GM06990 (cell line): ENCODE measurements around the gene ACTA1.

Source experiments
- DNase-seq: peaks from one replicate; pipeline ENCODE4 v3.0.0-alpha.2; 2011; ENCODE audit not compliant: insufficient read length; ENCODE audit errors: extremely low read depth
- H3K27me3 ChIP-seq: replicated peaks from 2 replicates; pipeline ENCODE4 v1.6.0; 2011; ENCODE audit warnings: low read length; ENCODE audit not compliant: control insufficient read depth, insufficient read depth
- H3K36me3 ChIP-seq: 2 replicates; pipeline ENCODE4 v1.5.1; 2011; ENCODE audit warnings: low read length; ENCODE audit not compliant: control insufficient read depth, insufficient read depth
- H3K4me3 ChIP-seq: replicated peaks from 2 replicates; pipeline ENCODE4 v1.5.1; 2011; ENCODE audit warnings: low read depth, mild to moderate bottlenecking, control low read depth, low read length
- TF ChIP-seq, protein P1 (sequence below): IDR thresholded peaks from 2 replicates; pipeline ENCODE4 v1.5.1; 2011; ENCODE audit warnings: low read length, control low read depth, mild to moderate bottlenecking, inconsistent platforms; ENCODE audit not compliant: insufficient read depth, poor library complexity, severe bottlenecking

ACTA1 gene

DNA sequence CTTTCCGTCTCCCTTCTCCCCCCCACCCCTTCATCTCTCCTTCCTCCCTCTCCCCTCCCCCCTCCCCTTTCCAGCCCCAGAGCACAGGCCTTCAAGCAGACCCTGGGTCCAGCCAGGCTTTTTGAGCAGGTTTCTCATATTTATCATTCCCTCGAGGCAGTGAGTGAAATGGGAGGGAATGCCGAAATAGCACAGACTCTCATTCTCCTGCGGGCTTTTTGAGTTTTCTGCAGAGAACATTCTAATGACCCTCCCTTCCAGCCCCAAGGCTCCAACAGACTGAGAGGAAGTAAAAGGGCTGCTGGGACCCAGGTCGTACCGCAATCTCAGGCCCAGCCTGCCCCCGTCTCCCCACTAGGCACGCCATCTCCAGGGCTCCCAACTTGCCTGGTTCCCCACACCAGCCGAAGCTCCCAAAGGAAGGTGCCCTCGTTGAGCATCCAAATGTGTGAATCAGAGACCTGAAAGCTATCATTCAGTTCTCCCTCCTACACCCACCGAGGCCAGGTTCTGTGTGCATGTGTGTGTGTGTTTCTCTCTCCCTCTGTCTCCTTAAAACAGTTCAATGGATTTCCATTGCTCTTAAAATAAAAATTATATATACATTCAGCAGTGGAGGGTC, 22.3 kb downstream of the ACTA1 start:
- H3K27me3 ChIP-seq, result peaks cover 8% of the 10 kb centered on the region
- no peak for DNase-seq
- H3K4me3 ChIP-seq, result no peak overlapping the region
- H3K36me3 ChIP-seq, result no peaks in the 10 kb centered on the region
- TF ChIP-seq, protein P1, sequence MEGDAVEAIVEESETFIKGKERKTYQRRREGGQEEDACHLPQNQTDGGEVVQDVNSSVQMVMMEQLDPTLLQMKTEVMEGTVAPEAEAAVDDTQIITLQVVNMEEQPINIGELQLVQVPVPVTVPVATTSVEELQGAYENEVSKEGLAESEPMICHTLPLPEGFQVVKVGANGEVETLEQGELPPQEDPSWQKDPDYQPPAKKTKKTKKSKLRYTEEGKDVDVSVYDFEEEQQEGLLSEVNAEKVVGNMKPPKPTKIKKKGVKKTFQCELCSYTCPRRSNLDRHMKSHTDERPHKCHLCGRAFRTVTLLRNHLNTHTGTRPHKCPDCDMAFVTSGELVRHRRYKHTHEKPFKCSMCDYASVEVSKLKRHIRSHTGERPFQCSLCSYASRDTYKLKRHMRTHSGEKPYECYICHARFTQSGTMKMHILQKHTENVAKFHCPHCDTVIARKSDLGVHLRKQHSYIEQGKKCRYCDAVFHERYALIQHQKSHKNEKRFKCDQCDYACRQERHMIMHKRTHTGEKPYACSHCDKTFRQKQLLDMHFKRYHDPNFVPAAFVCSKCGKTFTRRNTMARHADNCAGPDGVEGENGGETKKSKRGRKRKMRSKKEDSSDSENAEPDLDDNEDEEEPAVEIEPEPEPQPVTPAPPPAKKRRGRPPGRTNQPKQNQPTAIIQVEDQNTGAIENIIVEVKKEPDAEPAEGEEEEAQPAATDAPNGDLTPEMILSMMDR, result no peak

DNA sequence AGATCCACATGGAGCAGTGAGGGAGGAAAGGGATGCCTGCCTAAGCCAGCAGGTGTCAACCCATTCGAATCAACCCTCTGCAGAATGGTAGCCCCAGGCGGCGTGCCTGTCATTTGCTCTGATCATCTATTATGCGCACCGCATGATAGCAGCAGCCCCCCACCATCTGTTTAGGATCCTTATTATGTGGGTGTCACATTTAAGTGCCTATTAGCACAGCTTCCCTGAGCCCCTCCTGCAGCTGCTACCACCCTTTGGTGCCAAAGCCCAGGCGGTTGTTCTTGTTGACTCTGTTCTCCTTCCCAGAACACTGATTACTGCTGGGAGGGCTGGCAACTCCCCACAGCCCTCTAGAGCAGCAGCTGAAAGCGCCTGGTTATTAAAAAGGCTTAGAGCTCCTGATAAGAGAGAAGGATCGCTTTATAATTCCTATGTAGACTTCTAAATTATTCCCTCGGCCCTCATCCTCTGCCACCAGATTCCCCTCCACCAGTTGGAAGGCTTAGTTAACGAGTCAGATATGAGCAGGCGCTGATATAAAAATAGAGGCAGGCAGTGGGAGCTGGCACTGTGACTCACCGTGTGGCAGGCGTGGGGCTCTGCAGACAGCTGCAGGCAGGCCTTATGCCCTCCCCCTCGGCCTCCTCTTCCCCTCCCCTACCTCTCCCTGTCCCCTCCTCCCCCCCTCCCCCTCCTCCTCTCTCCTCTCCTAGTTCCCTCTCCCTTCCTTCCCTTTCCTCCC, 23.0 kb downstream of the ACTA1 start:
- Histone ChIP-seq H3K27me3 (peaks cover 8% of the 10 kb centered on the region), H3K4me3 (no peak overlapping the region), H3K36me3 (no peaks in the 10 kb centered on the region)
- DNase-seq, result no peak
- TF ChIP-seq, protein P1, result no peak

DNA sequence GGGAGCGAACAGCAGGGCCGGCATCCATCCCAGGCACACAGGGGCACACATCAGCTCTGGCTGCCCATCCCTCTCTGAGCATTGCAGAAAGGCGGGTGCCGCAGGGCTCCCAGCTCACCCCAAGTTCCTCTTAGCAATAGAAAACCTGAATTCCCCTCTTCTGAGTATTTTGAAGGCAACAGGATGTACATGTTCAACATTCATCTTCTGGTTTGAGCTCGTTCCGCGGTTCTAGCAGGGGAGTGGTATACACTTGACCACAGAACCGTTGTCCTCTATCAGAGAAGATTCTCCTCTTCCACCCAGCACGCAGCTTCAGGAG, 23.6 kb downstream of the ACTA1 start:
- TF ChIP-seq, protein P1, result no peak
- Histone ChIP-seq H3K27me3 (peaks cover 8% of the 10 kb centered on the region), H3K4me3 (no peak overlapping the region), H3K36me3 (no peaks in the 10 kb centered on the region)
- no peak for DNase-seq

DNA sequence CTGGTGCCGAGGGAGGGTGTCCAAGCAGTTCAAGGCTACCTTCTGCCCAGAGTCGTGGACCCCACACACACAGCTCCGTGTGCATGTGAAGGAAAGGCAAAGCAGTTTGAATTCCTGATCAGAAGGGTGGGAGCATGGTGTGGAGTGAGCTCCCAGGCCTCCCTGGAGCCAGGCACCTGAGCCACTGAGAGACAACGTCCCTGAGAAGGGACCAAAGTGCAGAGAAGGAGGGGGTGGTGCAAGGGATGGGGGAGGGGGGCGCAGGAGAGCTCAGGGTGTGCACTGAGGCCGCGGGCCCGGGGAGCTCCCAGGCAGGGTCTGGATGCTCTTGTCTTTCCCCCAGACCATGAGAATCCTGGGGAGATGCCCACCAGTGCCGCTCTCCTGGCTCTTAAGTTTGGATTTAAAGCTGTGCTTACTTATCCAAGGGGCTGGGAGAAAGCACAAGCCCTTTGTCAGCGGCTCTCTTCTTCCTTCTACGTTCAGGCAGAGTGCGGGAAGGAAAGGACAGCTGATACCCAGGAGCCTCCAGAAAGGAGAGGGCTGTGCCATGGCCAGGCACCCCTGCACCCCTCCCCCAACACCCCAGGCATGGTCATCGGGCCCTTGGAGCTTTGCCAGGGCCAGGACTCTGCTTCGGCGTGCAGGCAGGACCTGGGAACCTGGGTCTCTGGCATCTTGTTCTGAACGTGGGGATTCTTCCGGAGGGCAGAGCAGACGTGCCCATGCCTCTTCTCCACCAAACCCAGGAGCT, 24.1 kb downstream of the ACTA1 start:
- TF ChIP-seq, protein P1, result no peak
- DNase-seq, result no peak
- Histone ChIP-seq H3K36me3 (no peaks in the 10 kb centered on the region), H3K4me3 (no peak overlapping the region), H3K27me3 (peaks cover 8% of the 10 kb centered on the region)

DNA sequence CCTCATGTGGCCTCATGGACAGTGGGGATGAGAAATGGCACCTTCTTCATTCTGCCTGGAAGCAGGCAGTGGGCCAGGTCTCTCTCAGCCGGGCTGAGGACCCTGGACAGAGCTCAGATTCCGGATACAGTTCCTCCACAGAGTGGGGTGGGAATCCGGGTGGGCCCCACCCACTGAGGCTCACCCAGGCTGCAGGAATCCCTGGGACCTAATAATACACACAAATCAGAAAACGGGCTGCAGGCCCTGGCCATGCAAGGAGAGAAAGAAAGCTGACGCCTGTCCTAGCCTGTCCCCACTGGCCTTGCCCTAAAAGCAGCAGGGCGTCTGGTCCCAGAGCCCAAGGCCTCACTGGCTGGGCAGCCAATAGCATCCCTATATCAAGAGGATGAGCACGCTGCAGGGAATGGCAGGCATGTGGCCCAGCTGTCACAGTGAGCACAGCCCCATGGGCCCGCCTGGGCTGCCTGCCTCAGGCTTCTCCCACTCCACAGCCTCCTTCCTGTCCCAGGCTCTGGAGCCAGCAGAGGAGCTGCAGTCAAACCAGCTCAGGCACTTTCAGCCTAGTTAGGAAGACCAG, 25.3 kb downstream of the ACTA1 start:
- H3K36me3 ChIP-seq, result no peaks in the 10 kb centered on the region
- H3K4me3 ChIP-seq, result no peak overlapping the region
- TF ChIP-seq, protein P1, result no peak
- DNase-seq, result no peak
- H3K27me3 ChIP-seq, result peaks cover 8% of the 10 kb centered on the region
